ENCODE measurements around the gene MUCL3.

The MUCL3 gene

DNA sequence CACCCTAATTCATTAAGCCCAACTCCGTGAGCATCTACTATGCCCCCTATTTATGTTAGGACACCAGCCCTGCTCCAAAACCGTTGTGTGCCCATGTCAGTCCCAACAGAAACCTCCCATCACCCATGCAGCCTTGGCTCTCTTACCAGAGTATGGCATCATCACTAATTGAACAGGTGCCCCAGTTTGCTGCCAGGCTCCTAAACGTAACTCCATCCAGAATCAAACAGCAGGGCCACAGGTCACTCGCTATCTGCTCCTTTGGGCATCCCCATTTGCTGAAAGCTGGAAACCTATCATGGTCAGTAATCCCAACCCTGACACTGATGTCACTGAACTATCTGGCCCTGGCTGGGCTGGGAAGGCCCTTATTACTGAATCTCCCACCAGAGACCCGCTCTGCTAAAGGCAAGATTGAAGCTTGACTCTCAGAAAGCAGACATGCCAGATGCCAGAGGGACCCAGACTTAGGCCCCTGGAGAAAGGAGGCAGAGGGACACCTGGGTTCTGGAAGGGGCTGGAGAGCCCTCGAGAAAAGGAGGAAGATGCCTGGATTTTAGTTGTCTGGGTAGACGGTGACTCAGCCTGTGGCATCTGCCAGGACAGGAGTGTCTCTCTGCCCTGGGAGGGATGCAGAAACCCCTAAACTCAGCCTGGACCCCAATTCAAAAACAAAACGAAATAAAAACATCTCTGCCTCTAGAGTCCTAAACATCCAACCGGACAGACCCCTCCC, 14.0 kb downstream of the MUCL3 start:
- H3K27me3 ChIP-seq (ENCODE audit: control insufficient read depth in 5 of 5, insufficient read depth in 4 of 5, low read length in 5 of 5), result peaks cover 0 to 6% (median 0%) of the 10 kb centered on the region in 5 donors
- H3K9ac ChIP-seq (ENCODE audit: low read length in 5 of 5), result peak overlapping the region in 3 of 5 donors; percentile 41 to 72 (median 50)
- H3K4me3 ChIP-seq (ENCODE audit: low read depth in 1 of 5, low read length in 5 of 5), result peak overlapping the region; percentile 33 to 70 (median 57)

DNA sequence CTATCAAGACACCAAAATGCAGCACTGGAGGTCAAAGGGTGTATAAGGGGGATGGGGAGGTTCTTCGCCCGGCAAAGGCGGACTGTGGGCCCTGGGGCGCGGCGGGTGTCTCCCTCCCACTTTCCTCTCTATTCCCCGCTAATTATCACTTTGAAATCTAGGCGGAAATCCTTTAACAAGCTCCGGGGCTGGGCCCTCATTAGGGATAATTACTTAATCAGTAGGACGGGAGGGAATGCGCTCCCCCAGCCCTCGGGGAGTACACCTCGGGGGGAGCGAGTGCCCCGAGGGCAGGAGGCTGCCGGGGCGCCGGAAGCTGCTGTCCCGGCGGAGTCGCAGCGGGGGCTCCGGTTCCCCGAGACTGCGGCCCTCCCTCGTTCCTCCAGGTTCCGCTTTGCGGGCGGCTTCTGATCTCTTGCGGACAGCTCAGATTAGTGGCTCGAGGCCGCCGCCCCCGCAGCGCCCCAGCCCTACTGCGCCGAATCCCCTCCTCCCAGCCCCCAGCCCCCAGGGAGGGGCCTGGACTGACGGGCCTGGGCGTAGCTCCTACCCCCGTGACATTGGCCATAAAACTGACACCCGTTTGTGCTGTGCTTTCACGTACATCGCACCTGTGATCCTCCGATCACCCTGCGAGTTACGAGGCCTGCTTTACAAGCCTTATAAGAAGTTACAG, 14.7 kb downstream of the MUCL3 start:
- Histone ChIP-seq H3K27ac (ENCODE audit: low read depth, low read length) (no peak overlapping the region), H3K4me3 (ENCODE audit: low read depth in 1 of 5, low read length in 5 of 5) (peak overlapping the region; percentile 56 to 70 (median 66)), H3K27me3 (ENCODE audit: control insufficient read depth in 5 of 5, insufficient read depth in 4 of 5, low read length in 5 of 5) (peaks cover 0 to 6% (median 0%) of the 10 kb centered on the region in 5 donors), H3K36me3 (ENCODE audit: control insufficient read depth in 5 of 5, insufficient read depth in 5 of 5, low read length in 5 of 5) (no peaks in the 10 kb centered on the region), H3K9me3 (ENCODE audit: control insufficient read depth in 5 of 5, low read length in 5 of 5) (no peaks in the 10 kb centered on the region), H3K9ac (ENCODE audit: low read length in 5 of 5) (peak overlapping the region in 3 of 5 donors; percentile 41 to 72 (median 50)), H3K4me1 (ENCODE audit: control insufficient read depth in 5 of 5, insufficient read depth in 5 of 5, low read length in 5 of 5) (peaks cover 0 to 17% (median 15%) of the 10 kb centered on the region in 5 donors)

More for the DNA sequence above, 14.0 kb downstream of the MUCL3 start:
- peaks cover 0 to 17% (median 15%) of the 10 kb centered on the region in 5 donors for H3K4me1 ChIP-seq (ENCODE audit: control insufficient read depth in 5 of 5, insufficient read depth in 5 of 5, low read length in 5 of 5)
- no peaks in the 10 kb centered on the region for H3K9me3 ChIP-seq (ENCODE audit: control insufficient read depth in 5 of 5, low read length in 5 of 5)
- H3K27ac ChIP-seq (ENCODE audit: low read depth, low read length), result no peak overlapping the region
- H3K36me3 ChIP-seq (ENCODE audit: control insufficient read depth in 5 of 5, insufficient read depth in 5 of 5, low read length in 5 of 5), result no peaks in the 10 kb centered on the region

- Histone ChIP-seq H3K4me3 (ENCODE audit: low read depth in 1 of 5, low read length in 5 of 5) (no peak overlapping the region), H3K27ac (ENCODE audit: low read depth, low read length) (no peak overlapping the region), H3K4me1 (ENCODE audit: control insufficient read depth in 5 of 5, insufficient read depth in 5 of 5, low read length in 5 of 5) (peaks cover 0 to 17% (median 15%) of the 10 kb centered on the region in 5 donors), H3K27me3 (ENCODE audit: control insufficient read depth in 5 of 5, insufficient read depth in 4 of 5, low read length in 5 of 5) (peaks cover 0 to 6% (median 0%) of the 10 kb centered on the region in 5 donors), H3K36me3 (ENCODE audit: control insufficient read depth in 5 of 5, insufficient read depth in 5 of 5, low read length in 5 of 5) (no peaks in the 10 kb centered on the region), H3K9ac (ENCODE audit: low read length in 5 of 5) (no peak overlapping the region), H3K9me3 (ENCODE audit: control insufficient read depth in 5 of 5, low read length in 5 of 5) (no peaks in the 10 kb centered on the region)
Measured at GRCh38 chr6:30957716-30958115, 16.9 kb downstream of the MUCL3 start.

DNA sequence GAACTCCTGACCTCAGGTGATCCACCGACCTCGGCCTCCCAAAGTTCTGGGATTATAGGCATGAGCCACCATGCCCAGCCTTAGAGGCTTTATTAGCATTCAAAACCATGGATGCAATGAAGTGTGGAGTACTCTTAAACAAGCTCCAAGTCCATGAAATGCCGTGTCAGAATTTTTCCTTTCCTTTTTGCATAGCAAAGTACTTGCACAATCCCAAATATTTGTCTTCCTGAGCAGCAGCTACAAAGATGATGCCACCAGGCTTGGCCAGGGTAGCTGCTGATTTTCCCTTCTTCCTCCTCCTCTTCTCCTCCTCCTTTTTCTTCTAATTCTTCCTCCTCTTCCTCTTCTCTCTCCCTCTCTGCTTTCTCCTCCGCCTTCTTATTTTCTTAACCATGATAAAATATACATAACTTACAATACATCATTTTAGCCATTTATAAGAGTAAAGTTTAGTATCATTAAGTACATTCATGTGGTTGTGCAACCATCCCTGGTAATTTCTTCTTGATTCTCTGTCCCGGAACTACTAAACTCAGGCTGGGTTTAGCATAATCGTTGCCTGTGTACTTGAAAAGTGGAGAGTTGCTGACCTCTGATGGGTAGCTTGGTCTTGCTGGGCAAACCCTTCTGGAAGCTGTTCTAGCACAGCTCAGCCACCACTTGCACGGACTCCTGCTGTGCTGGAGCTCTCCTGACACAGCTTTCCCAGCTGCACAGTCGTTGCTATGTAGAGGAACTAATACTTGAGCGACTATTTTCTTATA, 20.3 kb downstream of the MUCL3 start:
- no peaks in the 10 kb centered on the region for H3K36me3 ChIP-seq (ENCODE audit: control insufficient read depth in 5 of 5, insufficient read depth in 5 of 5, low read length in 5 of 5)
- no peak overlapping the region for H3K9ac ChIP-seq (ENCODE audit: low read length in 5 of 5)
- peaks cover 0 to 3% (median 2%) of the 10 kb centered on the region in 5 donors for H3K4me1 ChIP-seq (ENCODE audit: control insufficient read depth in 5 of 5, insufficient read depth in 5 of 5, low read length in 5 of 5)
- H3K27ac ChIP-seq (ENCODE audit: low read depth, low read length), result no peak overlapping the region
- H3K9me3 ChIP-seq (ENCODE audit: control insufficient read depth in 5 of 5, low read length in 5 of 5), result no peaks in the 10 kb centered on the region
- H3K27me3 ChIP-seq (ENCODE audit: control insufficient read depth in 5 of 5, insufficient read depth in 4 of 5, low read length in 5 of 5), result peaks cover 0 to 14% (median 6%) of the 10 kb centered on the region in 5 donors
- H3K4me3 ChIP-seq (ENCODE audit: low read depth in 1 of 5, low read length in 5 of 5), result no peak overlapping the region

DNA sequence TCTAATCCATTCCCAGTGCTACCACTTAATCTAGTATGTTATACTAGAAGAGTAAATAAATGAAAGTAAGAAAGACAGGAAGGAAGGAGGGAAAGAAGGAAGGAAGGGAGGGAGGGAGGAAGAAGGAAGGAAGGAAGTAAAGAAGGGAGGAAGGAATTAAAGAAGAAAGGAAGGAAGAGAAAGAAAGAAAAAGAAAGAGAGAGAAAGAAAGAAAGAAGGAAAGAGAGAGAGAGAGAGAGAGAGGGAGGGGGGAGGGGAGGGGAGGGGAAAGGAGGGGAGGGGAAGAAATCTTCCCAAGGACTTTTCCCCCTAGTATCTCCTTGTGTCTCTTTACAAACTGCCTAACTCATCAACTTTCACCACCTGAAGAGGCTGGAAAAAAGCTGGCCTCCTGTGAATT, 21.9 kb downstream of the MUCL3 start:
- Histone ChIP-seq H3K9me3 (ENCODE audit: control insufficient read depth in 5 of 5, low read length in 5 of 5) (no peaks in the 10 kb centered on the region), H3K27me3 (ENCODE audit: control insufficient read depth in 5 of 5, insufficient read depth in 4 of 5, low read length in 5 of 5) (peaks cover 0 to 14% (median 0%) of the 10 kb centered on the region in 5 donors), H3K4me3 (ENCODE audit: low read depth in 1 of 5, low read length in 5 of 5) (no peak overlapping the region), H3K9ac (ENCODE audit: low read length in 5 of 5) (no peak overlapping the region), H3K27ac (ENCODE audit: low read depth, low read length) (no peak overlapping the region), H3K36me3 (ENCODE audit: control insufficient read depth in 5 of 5, insufficient read depth in 5 of 5, low read length in 5 of 5) (no peaks in the 10 kb centered on the region), H3K4me1 (ENCODE audit: control insufficient read depth in 5 of 5, insufficient read depth in 5 of 5, low read length in 5 of 5) (peaks cover 0 to 1% (median 0%) of the 10 kb centered on the region in 5 donors)

- H3K4me3 ChIP-seq (ENCODE audit: low read depth in 1 of 5, low read length in 5 of 5), result no peak overlapping the region
- no peaks in the 10 kb centered on the region for H3K36me3 ChIP-seq (ENCODE audit: control insufficient read depth in 5 of 5, insufficient read depth in 5 of 5, low read length in 5 of 5)
- peaks cover 0 to 14% (median 0%) of the 10 kb centered on the region in 5 donors for H3K27me3 ChIP-seq (ENCODE audit: control insufficient read depth in 5 of 5, insufficient read depth in 4 of 5, low read length in 5 of 5)
- no peak overlapping the region for H3K9ac ChIP-seq (ENCODE audit: low read length in 5 of 5)
- peaks cover 0 to 5% (median 0%) of the 10 kb centered on the region in 5 donors for H3K4me1 ChIP-seq (ENCODE audit: control insufficient read depth in 5 of 5, insufficient read depth in 5 of 5, low read length in 5 of 5)
- no peak overlapping the region for H3K27ac ChIP-seq (ENCODE audit: low read depth, low read length)
- H3K9me3 ChIP-seq (ENCODE audit: control insufficient read depth in 5 of 5, low read length in 5 of 5), result no peaks in the 10 kb centered on the region
Measured at GRCh38 chr6:30963641-30964040, 22.9 kb downstream of the MUCL3 start.

DNA sequence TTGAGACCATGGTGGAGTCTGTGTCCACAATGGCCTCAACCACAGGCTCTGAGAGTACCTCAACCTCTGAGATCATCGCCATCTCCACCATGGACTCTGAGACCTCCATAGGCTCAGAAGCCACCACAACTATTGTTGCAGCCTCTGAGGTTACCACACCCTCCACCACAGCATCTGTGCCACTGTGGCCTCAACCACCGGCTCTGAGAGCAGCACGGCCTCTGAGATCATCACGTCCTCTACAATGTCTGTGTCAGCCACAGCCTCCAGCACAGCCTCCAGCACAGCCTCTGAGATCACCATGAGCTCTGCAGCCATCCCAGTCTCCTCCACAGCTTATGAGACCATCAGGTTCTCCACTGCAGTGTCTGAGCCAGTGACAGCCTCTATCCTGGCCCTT, 23.3 kb downstream of the MUCL3 start:
- H3K9ac ChIP-seq (ENCODE audit: low read length in 5 of 5), result no peak overlapping the region
- H3K4me3 ChIP-seq (ENCODE audit: low read depth in 1 of 5, low read length in 5 of 5), result no peak overlapping the region
- H3K4me1 ChIP-seq (ENCODE audit: control insufficient read depth in 5 of 5, insufficient read depth in 5 of 5, low read length in 5 of 5), result peaks cover 0 to 5% (median 0%) of the 10 kb centered on the region in 5 donors
- no peaks in the 10 kb centered on the region for H3K9me3 ChIP-seq (ENCODE audit: control insufficient read depth in 5 of 5, low read length in 5 of 5)
- H3K27ac ChIP-seq (ENCODE audit: low read depth, low read length), result no peak overlapping the region
- no peaks in the 10 kb centered on the region for H3K36me3 ChIP-seq (ENCODE audit: control insufficient read depth in 5 of 5, insufficient read depth in 5 of 5, low read length in 5 of 5)
- peaks cover 0 to 14% (median 0%) of the 10 kb centered on the region in 5 donors for H3K27me3 ChIP-seq (ENCODE audit: control insufficient read depth in 5 of 5, insufficient read depth in 4 of 5, low read length in 5 of 5)

- Histone ChIP-seq H3K36me3 (ENCODE audit: control insufficient read depth in 5 of 5, insufficient read depth in 5 of 5, low read length in 5 of 5) (no peaks in the 10 kb centered on the region), H3K27me3 (ENCODE audit: control insufficient read depth in 5 of 5, insufficient read depth in 4 of 5, low read length in 5 of 5) (peaks cover 0 to 14% (median 0%) of the 10 kb centered on the region in 5 donors), H3K4me1 (ENCODE audit: control insufficient read depth in 5 of 5, insufficient read depth in 5 of 5, low read length in 5 of 5) (peaks cover 0 to 5% (median 0%) of the 10 kb centered on the region in 5 donors), H3K27ac (ENCODE audit: low read depth, low read length) (no peak overlapping the region), H3K9me3 (ENCODE audit: control insufficient read depth in 5 of 5, low read length in 5 of 5) (no peaks in the 10 kb centered on the region), H3K4me3 (ENCODE audit: low read depth in 1 of 5, low read length in 5 of 5) (no peak overlapping the region), H3K9ac (ENCODE audit: low read length in 5 of 5) (no peak overlapping the region)
Measured at GRCh38 chr6:30965140-30965601, 24.4 kb downstream of the MUCL3 start.

DNA sequence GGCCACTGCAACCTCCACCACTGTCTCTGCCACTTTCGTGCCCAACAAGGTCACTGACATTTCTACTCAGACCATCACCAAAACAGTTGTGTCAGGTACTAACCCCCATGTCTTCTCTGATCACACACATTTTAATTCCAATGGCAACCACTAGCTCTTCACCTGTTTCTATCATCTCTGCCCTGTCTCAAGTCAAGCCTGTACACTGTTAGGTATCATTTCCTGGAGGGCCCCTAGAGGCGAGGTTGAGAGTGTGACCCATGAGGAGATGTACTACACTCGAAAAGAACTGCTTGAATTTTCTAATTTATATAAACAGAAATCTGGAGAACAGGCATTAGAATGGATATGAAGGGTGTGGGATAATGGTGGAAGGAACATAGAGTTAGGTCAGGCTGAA, 25.4 kb downstream of the MUCL3 start:
- Histone ChIP-seq H3K4me1 (ENCODE audit: control insufficient read depth in 5 of 5, insufficient read depth in 5 of 5, low read length in 5 of 5) (peaks cover 0 to 5% (median 0%) of the 10 kb centered on the region in 5 donors), H3K4me3 (ENCODE audit: low read depth in 1 of 5, low read length in 5 of 5) (no peak overlapping the region), H3K27me3 (ENCODE audit: control insufficient read depth in 5 of 5, insufficient read depth in 4 of 5, low read length in 5 of 5) (peaks cover 0 to 14% (median 0%) of the 10 kb centered on the region in 5 donors), H3K9me3 (ENCODE audit: control insufficient read depth in 5 of 5, low read length in 5 of 5) (no peaks in the 10 kb centered on the region), H3K9ac (ENCODE audit: low read length in 5 of 5) (no peak overlapping the region), H3K36me3 (ENCODE audit: control insufficient read depth in 5 of 5, insufficient read depth in 5 of 5, low read length in 5 of 5) (no peaks in the 10 kb centered on the region), H3K27ac (ENCODE audit: low read depth, low read length) (no peak overlapping the region)

Data from subcutaneous abdominal adipose tissue (tissue), 5 donors.